H9 (cell line): ENCODE data around the gene TMPRSS11A. TPM values are rescaled to one million over a fixed set of nuclear protein-coding genes. Genes with fewer than 3 reads are reported as not detected.

Experiments
- DNase-seq: peaks from one replicate; pipeline ENCODE4 v3.0.0-alpha.2; 2017
- H2AFZ ChIP-seq: one replicate; pipeline ENCODE4 v1.6.1; 2013; ENCODE audit warnings: mild to moderate bottlenecking, low read length, control low read depth, moderate library complexity
- H2AK5ac ChIP-seq: 2 replicates; pipeline ENCODE4 v1.6.1; 2013; ENCODE audit warnings: low read length, control low read depth, mixed read lengths; ENCODE audit not compliant: insufficient read length
- H2BK120ac ChIP-seq: one replicate; pipeline ENCODE4 v1.6.1; 2013; ENCODE audit warnings: low read depth, mild to moderate bottlenecking, low read length, control low read depth, inconsistent platforms; ENCODE audit not compliant: poor library complexity, severe bottlenecking
- H2BK12ac ChIP-seq: 2 replicates; pipeline ENCODE4 v1.6.1; 2013; ENCODE audit warnings: low read length, control low read depth, mixed read lengths, low read depth; ENCODE audit not compliant: insufficient read length
- H2BK15ac ChIP-seq: 2 replicates; pipeline ENCODE4 v1.6.1; 2013; ENCODE audit warnings: low read depth, low read length, control low read depth
- H2BK20ac ChIP-seq: one replicate; pipeline ENCODE4 v1.6.1; 2013; ENCODE audit warnings: low read depth, mild to moderate bottlenecking, low read length, control low read depth, inconsistent platforms; ENCODE audit not compliant: poor library complexity, severe bottlenecking
- H2BK5ac ChIP-seq: 2 replicates; pipeline ENCODE4 v1.6.1; 2013; ENCODE audit warnings: low read length, control low read depth, mixed read lengths; ENCODE audit not compliant: insufficient read length
- H3K14ac ChIP-seq: 2 replicates; pipeline ENCODE4 v1.6.1; 2013; ENCODE audit warnings: low read length, control low read depth; ENCODE audit not compliant: insufficient read depth
- H3K18ac ChIP-seq: 2 replicates; pipeline ENCODE4 v1.6.1; 2013; ENCODE audit warnings: low read depth, mild to moderate bottlenecking, mixed read lengths, low read length, control low read depth; ENCODE audit not compliant: insufficient read length
- H3K23ac ChIP-seq: 2 replicates; pipeline ENCODE4 v1.6.1; 2013; ENCODE audit warnings: low read length, control low read depth, mixed read lengths, low read depth; ENCODE audit not compliant: insufficient read length
- H3K23me2 ChIP-seq: 2 replicates; pipeline ENCODE4 v1.6.1; 2013; ENCODE audit warnings: low read depth, mild to moderate bottlenecking, mixed read lengths, low read length, control low read depth; ENCODE audit not compliant: insufficient read length, poor library complexity, severe bottlenecking
- H3K27ac ChIP-seq: 2 replicates; pipeline ENCODE4 v1.5.1; 2013; ENCODE audit warnings: low read length, control low read depth, mixed read lengths, low read depth; ENCODE audit not compliant: insufficient read length
- H3K27me3 ChIP-seq: 2 replicates; pipeline ENCODE4 v1.6.1; 2013; ENCODE audit warnings: low read length, control low read depth, inconsistent platforms; ENCODE audit not compliant: insufficient read depth
- H3K4ac ChIP-seq: 2 replicates; pipeline ENCODE4 v1.6.1; 2013; ENCODE audit warnings: low read depth, mild to moderate bottlenecking, control low read depth, inconsistent platforms, low read length, moderate library complexity
- H3K4me1 ChIP-seq: 2 replicates; pipeline ENCODE4 v1.6.1; 2013; ENCODE audit warnings: low read length, control low read depth, inconsistent platforms; ENCODE audit not compliant: insufficient read depth
- H3K4me2 ChIP-seq: 2 replicates; pipeline ENCODE4 v1.6.1; 2013; ENCODE audit warnings: low read length, control low read depth, mixed read lengths; ENCODE audit not compliant: insufficient read length, insufficient read depth
- H3K56ac ChIP-seq: 2 replicates; pipeline ENCODE4 v1.6.1; 2013; ENCODE audit warnings: low read depth, mild to moderate bottlenecking, mixed read lengths, low read length, control low read depth; ENCODE audit not compliant: insufficient read length
- H3K79me1 ChIP-seq: 2 replicates; pipeline ENCODE4 v1.6.1; 2013; ENCODE audit warnings: low read depth, mild to moderate bottlenecking, moderate library complexity, low read length, control low read depth, inconsistent platforms; ENCODE audit not compliant: insufficient read depth, poor library complexity, severe bottlenecking
- H3K79me2 ChIP-seq: 2 replicates; pipeline ENCODE4 v1.6.1; 2013; ENCODE audit warnings: low read length, control low read depth, inconsistent platforms; ENCODE audit not compliant: insufficient read depth
- H3K9ac ChIP-seq: 2 replicates; pipeline ENCODE4 v1.6.1; 2013; ENCODE audit warnings: low read length, control low read depth, mixed read lengths; ENCODE audit not compliant: insufficient read length; ENCODE audit errors: extremely low read depth
- H3K9me3 ChIP-seq: one replicate; pipeline ENCODE4 v1.6.1; 2013; ENCODE audit warnings: low read depth, low read length, inconsistent platforms; ENCODE audit not compliant: control insufficient read depth
- H3T11ph ChIP-seq: one replicate; pipeline ENCODE4 v1.6.1; 2013; ENCODE audit warnings: mild to moderate bottlenecking, low read length, control low read depth, inconsistent platforms
- H4K20me1 ChIP-seq: one replicate; pipeline ENCODE4 v1.6.1; 2013; ENCODE audit not compliant: control insufficient read depth, insufficient read length, insufficient read depth
- H4K5ac ChIP-seq: 2 replicates; pipeline ENCODE4 v1.6.1; 2013; ENCODE audit warnings: low read depth, mild to moderate bottlenecking, mixed read lengths, low read length, control low read depth; ENCODE audit not compliant: insufficient read length
- H4K8ac ChIP-seq: replicated peaks from 2 replicates; pipeline ENCODE4 v1.6.1; 2013; ENCODE audit warnings: low read length, control low read depth, mixed read lengths, low read depth; ENCODE audit not compliant: insufficient read length
- H4K91ac ChIP-seq: 2 replicates; pipeline ENCODE4 v1.6.1; 2013; ENCODE audit warnings: low read depth, mild to moderate bottlenecking, moderate library complexity, mixed read lengths, low read length, control low read depth; ENCODE audit not compliant: insufficient read length
- H3K27ac Mint-ChIP-seq, 3 experiments: 2 replicates in 2 of 3; 3 replicates in 1 of 3; pipeline ENCODE4 v1.8.0; 2020 to 2021; ENCODE audit warnings: mixed read lengths in 3 of 3, mild to moderate bottlenecking in 1 of 3, moderate library complexity in 1 of 3
- H3K27me3 Mint-ChIP-seq: 2 replicates; pipeline ENCODE4 v1.8.0; 2021; ENCODE audit warnings: low read depth, mild to moderate bottlenecking, moderate library complexity, mixed read lengths
- H3K36me3 Mint-ChIP-seq, 3 experiments: 2 replicates in 2 of 3; 3 replicates in 1 of 3; pipeline ENCODE4 v1.8.0; 2020 to 2021; ENCODE audit warnings: low read depth in 3 of 3, mixed read lengths in 3 of 3; ENCODE audit not compliant: insufficient read depth in 1 of 3
- H3K4me1 Mint-ChIP-seq, 2 experiments: 2 replicates each; pipeline ENCODE4 v1.8.0; 2020; ENCODE audit warnings: mixed read lengths in 2 of 2
- H3K4me3 Mint-ChIP-seq, 2 experiments: 2 replicates in 1 of 2; 3 replicates in 1 of 2; pipeline ENCODE4 v1.8.0; 2020 to 2021; ENCODE audit warnings: mild to moderate bottlenecking in 2 of 2, mixed read lengths in 2 of 2, moderate library complexity in 1 of 2
- H3K9me3 Mint-ChIP-seq, 2 experiments: 2 replicates in 1 of 2; 3 replicates in 1 of 2; pipeline ENCODE4 v1.8.0; 2020; ENCODE audit warnings: mild to moderate bottlenecking in 2 of 2, mixed read lengths in 2 of 2, moderate library complexity in 1 of 2
- WGBS: extraction: QIAGEN DNeasy Blood & Tissue Kit; methylation state at CpG from one replicate; pipeline ENCODE4 v1.1.7; 2013; ENCODE audit warnings: missing lambda C conversion rate, low lambda C conversion rate, mixed read lengths; ENCODE audit not compliant: insufficient read length; ENCODE audit errors: extremely low coverage; 5-methylcytosine and 5-hydroxymethylcytosine counted together
- total RNA-seq: library from RNA; stranded (reverse); gene quantifications from 2 replicates; pipeline ENCODE4 v1.2.1, GENCODE V29; 2021
- TF ChIP-seq, protein P1 (sequence below): fragments of 200-600 bp; sonication (generic); conservative IDR thresholded peaks from 3 replicates; pipeline ENCODE4 v1.8.0; 2021; ENCODE audit warnings: antibody characterized with exemption, mild to moderate bottlenecking

TMPRSS11A gene
- total RNA-seq, 1 experiment from 2014 or later = not detected

DNA sequence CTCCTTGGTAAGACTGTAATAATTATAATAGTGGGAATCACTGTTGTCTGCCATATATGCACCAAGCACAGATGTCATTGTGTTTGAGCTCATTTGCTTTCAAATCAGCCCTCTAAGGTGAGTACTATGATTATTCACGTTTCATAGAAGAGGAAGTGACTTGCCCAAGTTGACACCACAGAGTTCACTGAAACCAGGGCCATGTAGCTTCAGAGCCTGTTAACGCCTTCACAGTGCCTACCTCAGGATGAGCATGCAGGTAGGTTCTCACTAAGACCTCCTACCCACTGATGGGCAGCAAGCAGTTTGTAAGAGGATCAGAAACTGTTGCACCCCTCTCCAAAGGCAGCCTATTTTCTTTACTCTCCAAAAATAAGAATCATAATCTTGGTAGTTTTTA, 27.4 kb downstream of the TMPRSS11A start:
- H3K9ac ChIP-seq = no peak overlapping the region
- H3K4me2 ChIP-seq = no peak overlapping the region
- no peak overlapping the region for H4K8ac ChIP-seq
- no peak overlapping the region for H3T11ph ChIP-seq
- H3K27ac ChIP-seq = no peak overlapping the region
- H3K9me3 ChIP-seq = no peaks in the 10 kb centered on the region
- H3K4me3 Mint-ChIP-seq = no peak overlapping the region
- H3K4me1 ChIP-seq = peaks cover 3% of the 10 kb centered on the region
- no peak overlapping the region for H4K91ac ChIP-seq
- H3K56ac ChIP-seq = no peak overlapping the region
- H3K79me1 ChIP-seq = no peaks in the 10 kb centered on the region
- H2BK5ac ChIP-seq = no peak overlapping the region
- H2BK120ac ChIP-seq = no peak overlapping the region
- H3K79me2 ChIP-seq = no peaks in the 10 kb centered on the region
- no peak overlapping the region for H2BK20ac ChIP-seq
- TF ChIP-seq, protein P1, sequence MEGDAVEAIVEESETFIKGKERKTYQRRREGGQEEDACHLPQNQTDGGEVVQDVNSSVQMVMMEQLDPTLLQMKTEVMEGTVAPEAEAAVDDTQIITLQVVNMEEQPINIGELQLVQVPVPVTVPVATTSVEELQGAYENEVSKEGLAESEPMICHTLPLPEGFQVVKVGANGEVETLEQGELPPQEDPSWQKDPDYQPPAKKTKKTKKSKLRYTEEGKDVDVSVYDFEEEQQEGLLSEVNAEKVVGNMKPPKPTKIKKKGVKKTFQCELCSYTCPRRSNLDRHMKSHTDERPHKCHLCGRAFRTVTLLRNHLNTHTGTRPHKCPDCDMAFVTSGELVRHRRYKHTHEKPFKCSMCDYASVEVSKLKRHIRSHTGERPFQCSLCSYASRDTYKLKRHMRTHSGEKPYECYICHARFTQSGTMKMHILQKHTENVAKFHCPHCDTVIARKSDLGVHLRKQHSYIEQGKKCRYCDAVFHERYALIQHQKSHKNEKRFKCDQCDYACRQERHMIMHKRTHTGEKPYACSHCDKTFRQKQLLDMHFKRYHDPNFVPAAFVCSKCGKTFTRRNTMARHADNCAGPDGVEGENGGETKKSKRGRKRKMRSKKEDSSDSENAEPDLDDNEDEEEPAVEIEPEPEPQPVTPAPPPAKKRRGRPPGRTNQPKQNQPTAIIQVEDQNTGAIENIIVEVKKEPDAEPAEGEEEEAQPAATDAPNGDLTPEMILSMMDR = no peak
- no peak overlapping the region for H2AK5ac ChIP-seq
- H4K5ac ChIP-seq = no peak overlapping the region
- H2BK12ac ChIP-seq = no peak overlapping the region
- no peak overlapping the region for H3K14ac ChIP-seq
- no peak overlapping the region for H2BK15ac ChIP-seq
- no peaks in the 10 kb centered on the region; a peak in 1 of 7 replicates for H3K36me3 Mint-ChIP-seq
- H3K4me1 Mint-ChIP-seq = peaks cover 6 to 10% of the 10 kb centered on the region in 2 experiments
- H3K23me2 ChIP-seq = no peaks in the 10 kb centered on the region
- H3K23ac ChIP-seq = no peak overlapping the region
- H3K27me3 Mint-ChIP-seq = no peaks in the 10 kb centered on the region
- no peaks in the 10 kb centered on the region for H3K27me3 ChIP-seq
- no peak overlapping the region for H3K4ac ChIP-seq
- H3K9me3 Mint-ChIP-seq = peaks cover 5% of the 10 kb centered on the region in 2 experiments; a peak in 3 of 5 replicates
- H3K27ac Mint-ChIP-seq = no peak overlapping the region
- no CpG with 5 or more reads among the region's 2 CpGs for WGBS
- DNase-seq = no peak
- no peak overlapping the region for H2AFZ ChIP-seq
- H3K18ac ChIP-seq = no peak overlapping the region
- no peaks in the 10 kb centered on the region for H4K20me1 ChIP-seq
